HepG2 (cell line): ENCODE results near the gene VPS52. TPM values are rescaled to one million over a fixed set of nuclear protein-coding genes. Genes with fewer than 3 reads are reported as not detected.
A peak's percentile ranks its signal among the peaks of the same experiment; 100 is the strongest.

ENCODE experiments used
- ATAC-seq: fragments of 200-7000 bp; cut with Tn5 transposase; 3 replicates; pipeline ENCODE4 v1.9.1; 2020; ENCODE audit warnings: mild to moderate bottlenecking, moderate library complexity
- BruUV-seq: library from RNA; stranded (reverse); fragments of 400-500 nt; replicated peaks from 2 replicates; lab custom pipeline; 2021; lab: Mats Ljungman, UMichigan
- CTCF ChIA-PET: fragments of 300-600 bp; formaldehyde crosslinking; extraction: SDS; loops from one replicate; lab custom pipeline; 2021; ENCODE audit warnings: low total read pairs, inconsistent platforms, low intra/inter-chr PET ratio; lab: Yijun Ruan, JAX
- POLR2A ChIA-PET: fragments of 350-600 bp; sonication (Branson Sonifier 250); formaldehyde crosslinking; loops from one replicate; lab custom pipeline; 2020; ENCODE audit warnings: antibody characterized with exemption, inconsistent platforms; lab: Yijun Ruan, JAX
- DNase-seq: peaks from one replicate; pipeline ENCODE4 v3.0.0-alpha.2; 2015; ENCODE audit warnings: low spot score
- FAIRE-seq: peaks from 3 replicates; lab custom pipeline; 2011; peaks lifted over from hg19 to GRCh38; lab: Jason Lieb, UNC
- H2AFZ ChIP-seq: one replicate; pipeline ENCODE4 v1.6.1; 2011; ENCODE audit warnings: low read length, inconsistent platforms
- H3K27ac ChIP-seq: fragments of 300-600 bp; 3 replicates; pipeline ENCODE4 v1.8.0; 2011; ENCODE audit warnings: mixed run types, mild to moderate bottlenecking, mixed read lengths, low read length, inconsistent platforms; ENCODE audit not compliant: insufficient read depth; ENCODE audit errors: extremely low read length
- H3K27me3 ChIP-seq, 2 experiments: fragments of 200-600 bp in 1 of 2; 2 replicates in 1 of 2; 3 replicates in 1 of 2; pipeline versions ENCODE4 v1.6.0 to v1.8.0; 2011; ENCODE audit warnings: low read length in 2 of 2, mild to moderate bottlenecking in 2 of 2, moderate library complexity in 2 of 2, inconsistent platforms in 1 of 2; ENCODE audit not compliant: insufficient read depth in 2 of 2, control insufficient read depth in 1 of 2
- H3K36me3 ChIP-seq, 2 experiments: fragments of 200-600 bp in 1 of 2; replicated peaks in 1 of 2; 2 replicates in 1 of 2; 3 replicates in 1 of 2; pipeline versions ENCODE4 v1.5.1 to v1.8.0; 2011; ENCODE audit warnings: low read length in 2 of 2, inconsistent platforms in 1 of 2; ENCODE audit not compliant: insufficient read depth in 2 of 2, control insufficient read depth in 1 of 2
- H3K4me1 ChIP-seq: 2 replicates; pipeline ENCODE4 v1.5.1; 2012; ENCODE audit warnings: low read length, inconsistent platforms; ENCODE audit not compliant: insufficient read depth
- H3K4me2 ChIP-seq: 2 replicates; pipeline ENCODE4 v1.6.0; 2011; ENCODE audit warnings: low read depth, low read length, inconsistent platforms
- H3K4me3 ChIP-seq, 3 experiments: fragments of 200-600 bp in 1 of 3; sonication (generic), shearing (Covaris generic) in 1 of 3; replicated peaks in 1 of 3; 2 replicates each; pipeline ENCODE4 v1.5.1; 2011 to 2016; ENCODE audit warnings: low read length in 3 of 3, inconsistent platforms in 2 of 3, low read depth in 2 of 3, mild to moderate bottlenecking in 2 of 3, control low read depth in 1 of 3, mixed read lengths in 1 of 3; ENCODE audit not compliant: insufficient read depth in 1 of 3
- H3K79me2 ChIP-seq: one replicate; pipeline ENCODE4 v1.6.1; 2011; ENCODE audit warnings: low read length, inconsistent platforms; ENCODE audit not compliant: insufficient read depth
- H3K9ac ChIP-seq: 2 replicates; pipeline ENCODE4 v1.6.0; 2011; ENCODE audit warnings: mild to moderate bottlenecking, low read depth, low read length, inconsistent platforms; ENCODE audit not compliant: insufficient read depth
- H3K9me3 ChIP-seq: 2 replicates; pipeline ENCODE4 v1.5.1; 2012; ENCODE audit warnings: mild to moderate bottlenecking, low read length
- H4K20me1 ChIP-seq: 2 replicates; pipeline ENCODE4 v1.6.0; 2011; ENCODE audit warnings: inconsistent platforms, mild to moderate bottlenecking, low read length, moderate library complexity; ENCODE audit not compliant: insufficient read depth
- ESRRA ChIP-seq: sonication (generic); formaldehyde crosslinking; IDR thresholded peaks from 2 replicates; pipeline ENCODE4 v1.5.1; 2020; ENCODE audit warnings: mild to moderate bottlenecking, low read depth, missing genetic modification reagents
- TCF7 ChIP-seq: sonication (generic); IDR thresholded peaks from 2 replicates; pipeline ENCODE4 v1.6.1; 2016; ENCODE audit warnings: antibody characterized with exemption, low read depth
- TOE1 ChIP-seq: sonication (generic); formaldehyde crosslinking; IDR thresholded peaks from 2 replicates; pipeline ENCODE4 v1.4.0; 2020; ENCODE audit warnings: mild to moderate bottlenecking, missing genetic modification reagents
- ZFX ChIP-seq: sonication (generic); formaldehyde crosslinking; IDR thresholded peaks from 2 replicates; pipeline ENCODE4 v1.4.0; 2020; ENCODE audit warnings: mild to moderate bottlenecking, low read depth, missing genetic modification reagents, moderate library complexity
- ZNF10 ChIP-seq: sonication (generic); formaldehyde crosslinking; IDR thresholded peaks from 2 replicates; pipeline ENCODE4 v1.4.0; 2020; ENCODE audit warnings: mild to moderate bottlenecking, low read depth, missing genetic modification reagents, borderline replicate concordance
- ZNF17 ChIP-seq: sonication (generic); formaldehyde crosslinking; IDR thresholded peaks from 2 replicates; pipeline ENCODE4 v1.5.0; 2020; ENCODE audit warnings: mild to moderate bottlenecking, missing genetic modification reagents
- ZNF749 ChIP-seq: sonication (generic); formaldehyde crosslinking; IDR thresholded peaks from 2 replicates; pipeline ENCODE4 v1.8.0; 2022; ENCODE audit warnings: mild to moderate bottlenecking, missing genetic modification reagents, moderate library complexity, borderline replicate concordance
- WGBS: methylation state at CpG from one replicate; pipeline ENCODE4 v1.1.6; 2017; ENCODE audit warnings: low lambda C conversion rate; 5-methylcytosine and 5-hydroxymethylcytosine counted together
- in situ Hi-C: cut with HindIII; loops from 2 replicates; pipeline ENCODE4 v1.10.0; 2017; ENCODE audit warnings: low pct_unique_long_range_greater_than_20kb; ENCODE audit not compliant: extremely low pct_ligation_motif_present
- intact Hi-C: fragments of 100-400 bp; cut with micrococcal nuclease; formaldehyde crosslinking; loops from one replicate; pipeline ENCODE4 v1.10.0; 2022; ENCODE audit not compliant: unreplicated experiment
- polyA plus RNA-seq, 8 experiments: library from polyadenylated mRNA; depleted of rRNA in 3 of 8; stranded (reverse) in 7 of 8; unstranded in 1 of 8; fragments of >200 nt; fragmentation: Illumina TruSeq in 4 of 8; extraction: Trizol in 4 of 8; gene quantifications; 2 replicates each; pipeline versions ENCODE4 v1.2.1 to v1.2.3, GENCODE V29; 2011 to 2016; ENCODE audit warnings: low read depth in 4 of 8, missing spikeins in 1 of 8, mixed read lengths in 1 of 8; ENCODE audit not compliant: insufficient read depth in 1 of 8
- total RNA-seq, 5 experiments: library from RNA; depleted of rRNA; stranded (reverse); fragments of >200 nt; fragmentation: Illumina TruSeq; extraction: Trizol; gene quantifications; 2 replicates each; pipeline ENCODE4 v1.2.3, GENCODE V29; 2016; ENCODE audit warnings: low read depth in 1 of 5
- TF ChIP-seq, protein P1 (sequence below), 2 experiments: sonication (generic) in 1 of 2; formaldehyde crosslinking in 1 of 2; IDR thresholded peaks; 2 replicates each; pipeline versions ENCODE4 v1.4.0 to v1.6.1; 2016 to 2020; ENCODE audit warnings: borderline replicate concordance in 1 of 2, low read depth in 1 of 2, mild to moderate bottlenecking in 1 of 2, missing genetic modification reagents in 1 of 2
- TF ChIP-seq, protein P2 (sequence below): sonication (generic); formaldehyde crosslinking; IDR thresholded peaks from 2 replicates; pipeline ENCODE4 v1.4.0; 2020; ENCODE audit warnings: missing genetic modification reagents, mild to moderate bottlenecking, borderline replicate concordance

The VPS52 gene
- total and polyA plus RNA-seq, 2 of the 13 experiments (the other 11 are each of a cell fraction or from before 2014, with no cell fraction given) = 48.9 to 85.5 TPM

DNA sequence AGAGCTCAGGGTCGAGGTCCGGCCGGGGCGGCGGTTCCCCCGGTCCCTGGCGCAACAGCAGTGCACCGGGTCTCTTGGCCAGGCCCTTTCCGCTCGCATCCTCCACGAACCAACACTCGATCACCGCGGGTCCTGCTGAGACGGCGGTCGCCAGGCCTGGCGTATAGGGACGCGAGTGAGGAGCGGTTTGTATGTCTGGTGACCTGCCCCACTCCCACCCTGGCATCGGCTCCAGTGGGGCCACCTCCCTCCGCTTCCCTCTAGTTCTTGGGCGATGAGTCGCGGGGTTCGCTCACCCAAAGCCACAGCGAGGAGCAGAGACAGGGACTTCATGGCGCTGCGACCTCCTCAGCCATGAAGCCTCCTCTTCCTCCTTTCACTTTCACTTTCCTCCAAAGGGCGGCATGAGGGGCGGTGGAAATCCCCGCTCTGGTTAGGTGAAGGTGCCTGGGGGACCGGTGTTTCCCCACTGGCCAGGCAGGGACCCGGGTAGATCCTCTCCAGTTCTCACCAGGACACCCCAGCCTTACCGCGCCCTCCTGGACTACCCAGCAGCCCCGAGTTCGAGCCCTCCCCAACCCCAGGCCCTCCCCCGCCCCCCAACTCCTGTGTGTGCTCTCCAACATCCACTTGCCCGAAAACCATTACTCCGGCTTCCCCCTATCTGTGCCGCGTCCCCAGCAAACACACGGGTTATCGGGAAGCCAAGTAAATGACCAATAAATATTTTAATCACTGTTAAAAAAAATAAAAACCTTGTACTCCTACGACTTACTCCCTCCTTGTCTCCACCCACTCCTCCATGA lies 42.2 kb upstream of the VPS52 start, which contains the start of gene TAPBP:
TAPBP (minus strand) TSS at position 370 of the 806 bp plus-strand sequence; CDS start at position 333, 37 bp downstream.
- CTCF ChIA-PET = no interaction called here
- DNase-seq = peak; percentile 55
- Histone ChIP-seq H3K36me3 (peaks cover under 1 to 7% of the 10 kb centered on the region in 2 experiments), H3K27me3 (no peaks in the 10 kb centered on the region; a peak in 1 of 5 replicates), H3K9ac (peak within 1 kb of the TSS; percentile 92), H3K79me2 (peaks cover 20% of the 10 kb centered on the region), H4K20me1 (peaks cover 3% of the 10 kb centered on the region; the same call in 1 of the 2 replicates), H3K9me3 (no peaks in the 10 kb centered on the region), H3K4me2 (peak within 1 kb of the TSS; percentile 94), H2AFZ (peak within 1 kb of the TSS; percentile 38), H3K4me1 (peaks cover 32% of the 10 kb centered on the region), H3K27ac (peak within 1 kb of the TSS; percentile 83), H3K4me3 (peak within 1 kb of the TSS; percentile 92 to 98 (median 98))
- under 1% methylated on average over 45 of the region's 47 CpGs for WGBS
- ATAC-seq = peak; percentile 33
- POLR2A ChIA-PET = interaction anchor here (0.8 to 2.7 kb wide), 9 partner anchors 12 to 342 kb away, joined by 3 to 40 read pairs (median 10); partner anchors contain the start of genes CUTA, PFDN6, PHF1 and RGL2
- BruUV-seq = TSS peak; percentile 49
- in situ Hi-C loops = no loop called here
- no peak for FAIRE-seq
- intact Hi-C loops = loop anchor here (5.0 kb wide), 1 partner anchor 42 kb away; the partner anchor contains the start of genes RPS18 and VPS52
- TF ChIP-seq ZNF10 (CRISPR knock-in tag) = peak; percentile 37; the same call in 1 of the 2 replicates
- no peak for TF ChIP-seq TOE1 (CRISPR knock-in tag)
- peak; percentile 39; the same call in 1 of the 2 replicates for TF ChIP-seq ESRRA
- no peak for TF ChIP-seq TCF7
- no peak for TF ChIP-seq ZNF17
- TF ChIP-seq, protein P1, sequence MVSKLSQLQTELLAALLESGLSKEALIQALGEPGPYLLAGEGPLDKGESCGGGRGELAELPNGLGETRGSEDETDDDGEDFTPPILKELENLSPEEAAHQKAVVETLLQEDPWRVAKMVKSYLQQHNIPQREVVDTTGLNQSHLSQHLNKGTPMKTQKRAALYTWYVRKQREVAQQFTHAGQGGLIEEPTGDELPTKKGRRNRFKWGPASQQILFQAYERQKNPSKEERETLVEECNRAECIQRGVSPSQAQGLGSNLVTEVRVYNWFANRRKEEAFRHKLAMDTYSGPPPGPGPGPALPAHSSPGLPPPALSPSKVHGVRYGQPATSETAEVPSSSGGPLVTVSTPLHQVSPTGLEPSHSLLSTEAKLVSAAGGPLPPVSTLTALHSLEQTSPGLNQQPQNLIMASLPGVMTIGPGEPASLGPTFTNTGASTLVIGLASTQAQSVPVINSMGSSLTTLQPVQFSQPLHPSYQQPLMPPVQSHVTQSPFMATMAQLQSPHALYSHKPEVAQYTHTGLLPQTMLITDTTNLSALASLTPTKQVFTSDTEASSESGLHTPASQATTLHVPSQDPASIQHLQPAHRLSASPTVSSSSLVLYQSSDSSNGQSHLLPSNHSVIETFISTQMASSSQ (IDR thresholded peaks at IDR 0.05; ENCODE audit: low read depth) = no peak
- TF ChIP-seq, protein P1 (CRISPR knock-in tag; IDR thresholded peaks at IDR 0.05; ENCODE audit: borderline replicate concordance) = no peak
- 0 out of 2 replicates have a peak, but pooled peaks have one; percentile 77 for TF ChIP-seq ZNF749 (CRISPR knock-in tag)
- peak; percentile 90 for TF ChIP-seq ZFX (CRISPR knock-in tag)
- TF ChIP-seq, protein P2, sequence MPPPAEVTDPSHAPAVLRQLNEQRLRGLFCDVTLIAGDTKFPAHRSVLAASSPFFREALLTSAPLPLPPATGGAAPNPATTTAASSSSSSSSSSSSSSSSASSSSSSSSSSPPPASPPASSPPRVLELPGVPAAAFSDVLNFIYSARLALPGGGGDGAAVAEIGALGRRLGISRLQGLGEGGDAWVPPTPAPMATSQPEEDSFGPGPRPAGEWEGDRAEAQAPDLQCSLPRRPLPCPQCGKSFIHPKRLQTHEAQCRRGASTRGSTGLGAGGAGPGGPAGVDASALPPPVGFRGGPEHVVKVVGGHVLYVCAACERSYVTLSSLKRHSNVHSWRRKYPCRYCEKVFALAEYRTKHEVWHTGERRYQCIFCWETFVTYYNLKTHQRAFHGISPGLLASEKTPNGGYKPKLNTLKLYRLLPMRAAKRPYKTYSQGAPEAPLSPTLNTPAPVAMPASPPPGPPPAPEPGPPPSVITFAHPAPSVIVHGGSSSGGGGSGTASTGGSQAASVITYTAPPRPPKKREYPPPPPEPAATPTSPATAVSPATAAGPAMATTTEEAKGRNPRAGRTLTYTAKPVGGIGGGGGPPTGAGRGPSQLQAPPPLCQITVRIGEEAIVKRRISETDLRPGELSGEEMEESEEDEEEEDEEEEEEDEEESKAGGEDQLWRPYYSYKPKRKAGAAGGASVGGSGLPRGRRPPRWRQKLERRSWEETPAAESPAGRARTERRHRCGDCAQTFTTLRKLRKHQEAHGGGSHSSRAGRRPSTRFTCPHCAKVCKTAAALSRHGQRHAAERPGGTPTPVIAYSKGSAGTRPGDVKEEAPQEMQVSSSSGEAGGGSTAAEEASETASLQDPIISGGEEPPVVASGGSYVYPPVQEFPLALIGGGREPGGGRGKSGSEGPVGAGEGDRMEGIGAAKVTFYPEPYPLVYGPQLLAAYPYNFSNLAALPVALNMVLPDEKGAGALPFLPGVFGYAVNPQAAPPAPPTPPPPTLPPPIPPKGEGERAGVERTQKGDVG (CRISPR knock-in tag) = 0 out of 2 replicates have a peak, but pooled peaks have one; percentile 29
